ENCODE data around the gene LDLRAD4.

The LDLRAD4 gene

GRCh38 chr18:13187498-13187897 is 31.1 kb upstream of the LDLRAD4 start:
- DNase-seq (ENCODE audit: low spot score in 2 of 2) (no peak), ATAC-seq (no peak)
- Mint-ChIP-seq H3K4me3 (no peak overlapping the region), H3K4me1 (no peaks in the 10 kb centered on the region), H3K36me3 (no peaks in the 10 kb centered on the region), H3K9me3 (no peaks in the 10 kb centered on the region), H3K27ac (no peak overlapping the region)

GRCh38 chr18:13191031-13191430 is 27.5 kb upstream of the LDLRAD4 start:
- no peaks in the 10 kb centered on the region for H3K4me1 Mint-ChIP-seq

GRCh38 chr18:13191779-13192178 is 26.8 kb upstream of the LDLRAD4 start:
- no peaks in the 10 kb centered on the region for H3K4me1 Mint-ChIP-seq
- no peaks in the 10 kb centered on the region for H3K36me3 Mint-ChIP-seq
- DNase-seq (ENCODE audit: low spot score in 2 of 2) (no peak), ATAC-seq (no peak)
- H3K9me3 Mint-ChIP-seq = no peaks in the 10 kb centered on the region
- no peak overlapping the region for H3K27ac Mint-ChIP-seq
- no peak overlapping the region for H3K4me3 Mint-ChIP-seq

More at GRCh38 chr18:13191031-13191430, 27.5 kb upstream of the LDLRAD4 start:
- no peak for DNase-seq (ENCODE audit: low spot score in 2 of 2)
- no peak overlapping the region for H3K4me3 Mint-ChIP-seq
- no peak overlapping the region for H3K27ac Mint-ChIP-seq
- no peak for ATAC-seq
- H3K9me3 Mint-ChIP-seq = no peaks in the 10 kb centered on the region
- H3K36me3 Mint-ChIP-seq = no peaks in the 10 kb centered on the region

GRCh38 chr18:13192970-13193369 is 25.6 kb upstream of the LDLRAD4 start:
- no peaks in the 10 kb centered on the region for H3K9me3 Mint-ChIP-seq
- ATAC-seq = no peak

GRCh38 chr18:13194239-13194638 is 24.3 kb upstream of the LDLRAD4 start:
- ATAC-seq = no peak
- Mint-ChIP-seq H3K36me3 (no peaks in the 10 kb centered on the region), H3K9me3 (peaks cover 4% of the 10 kb centered on the region), H3K4me3 (no peak overlapping the region), H3K4me1 (no peaks in the 10 kb centered on the region), H3K27ac (no peak overlapping the region)
- no peak for DNase-seq (ENCODE audit: low spot score in 2 of 2)

More at GRCh38 chr18:13192970-13193369, 25.6 kb upstream of the LDLRAD4 start:
- H3K27ac Mint-ChIP-seq = no peak overlapping the region
- H3K4me1 Mint-ChIP-seq = no peaks in the 10 kb centered on the region
- no peaks in the 10 kb centered on the region for H3K36me3 Mint-ChIP-seq
- DNase-seq (ENCODE audit: low spot score in 2 of 2) = no peak
- no peak overlapping the region for H3K4me3 Mint-ChIP-seq

- no peaks in the 10 kb centered on the region for H3K36me3 Mint-ChIP-seq
- H3K9me3 Mint-ChIP-seq = peaks cover 15% of the 10 kb centered on the region
- H3K4me1 Mint-ChIP-seq = no peaks in the 10 kb centered on the region
- ATAC-seq = no peak
- no peak overlapping the region for H3K27ac Mint-ChIP-seq
- no peak for DNase-seq (ENCODE audit: low spot score in 2 of 2)
- H3K4me3 Mint-ChIP-seq = no peak overlapping the region
These were observed 19.9 kb upstream of the LDLRAD4 start for GRCh38 chr18:13198701-13199100.

GRCh38 chr18:13199169-13199568 is 19.4 kb upstream of the LDLRAD4 start:
- no peak overlapping the region for H3K4me3 Mint-ChIP-seq
- no peaks in the 10 kb centered on the region for H3K36me3 Mint-ChIP-seq

GRCh38 chr18:13201292-13201691 is 17.3 kb upstream of the LDLRAD4 start:
- no peak for DNase-seq (ENCODE audit: low spot score in 2 of 2)
- H3K4me3 Mint-ChIP-seq = no peak overlapping the region
- no peaks in the 10 kb centered on the region for H3K4me1 Mint-ChIP-seq
- peaks cover 15% of the 10 kb centered on the region for H3K9me3 Mint-ChIP-seq
- no peak overlapping the region for H3K27ac Mint-ChIP-seq
- no peak for ATAC-seq
- H3K36me3 Mint-ChIP-seq = no peaks in the 10 kb centered on the region

More at GRCh38 chr18:13199169-13199568, 19.4 kb upstream of the LDLRAD4 start:
- Mint-ChIP-seq H3K9me3 (peaks cover 15% of the 10 kb centered on the region), H3K4me1 (no peaks in the 10 kb centered on the region), H3K27ac (no peak overlapping the region)
- DNase-seq (ENCODE audit: low spot score in 2 of 2) (no peak), ATAC-seq (no peak)

GRCh38 chr18:13202571-13202970 is 16.0 kb upstream of the LDLRAD4 start:
- DNase-seq (ENCODE audit: low spot score in 2 of 2) = no peak
- no peaks in the 10 kb centered on the region for H3K4me1 Mint-ChIP-seq

GRCh38 chr18:13206301-13206700 is 12.3 kb upstream of the LDLRAD4 start:
- Mint-ChIP-seq H3K9me3 (no peaks in the 10 kb centered on the region), H3K36me3 (no peaks in the 10 kb centered on the region), H3K4me3 (no peak overlapping the region), H3K4me1 (no peaks in the 10 kb centered on the region), H3K27ac (no peak overlapping the region)
- ATAC-seq (no peak), DNase-seq (ENCODE audit: low spot score in 2 of 2) (no peak)

More at GRCh38 chr18:13202571-13202970, 16.0 kb upstream of the LDLRAD4 start:
- H3K9me3 Mint-ChIP-seq = peaks cover 15% of the 10 kb centered on the region
- H3K4me3 Mint-ChIP-seq = no peak overlapping the region
- no peak for ATAC-seq
- no peak overlapping the region for H3K27ac Mint-ChIP-seq
- H3K36me3 Mint-ChIP-seq = no peaks in the 10 kb centered on the region

- no peak for DNase-seq (ENCODE audit: low spot score in 2 of 2)
- H3K36me3 Mint-ChIP-seq = no peaks in the 10 kb centered on the region
- H3K4me1 Mint-ChIP-seq = no peaks in the 10 kb centered on the region
- no peak overlapping the region for H3K27ac Mint-ChIP-seq
- H3K9me3 Mint-ChIP-seq = no peaks in the 10 kb centered on the region
- H3K4me3 Mint-ChIP-seq = no peak overlapping the region
- ATAC-seq = no peak
These were observed 11.3 kb upstream of the LDLRAD4 start for GRCh38 chr18:13207294-13207693.

GRCh38 chr18:13211534-13211933 is 7.0 kb upstream of the LDLRAD4 start:
- DNase-seq (ENCODE audit: low spot score in 2 of 2) (no peak), ATAC-seq (no peak)
- Mint-ChIP-seq H3K4me3 (no peak overlapping the region), H3K9me3 (no peaks in the 10 kb centered on the region), H3K27ac (no peak overlapping the region), H3K36me3 (no peaks in the 10 kb centered on the region), H3K4me1 (no peaks in the 10 kb centered on the region)

- no peak overlapping the region for H3K4me3 Mint-ChIP-seq
- H3K27ac Mint-ChIP-seq = no peak overlapping the region
- DNase-seq (ENCODE audit: low spot score in 2 of 2) (peak in 1 of 2 donors; percentile 41), ATAC-seq (no peak)
- H3K4me1 Mint-ChIP-seq = no peaks in the 10 kb centered on the region
- H3K9me3 Mint-ChIP-seq = no peaks in the 10 kb centered on the region
- H3K36me3 Mint-ChIP-seq = no peaks in the 10 kb centered on the region
These were observed 5.3 kb upstream of the LDLRAD4 start for GRCh38 chr18:13213036-13213795.

GRCh38 chr18:13214609-13215008 is 4.0 kb upstream of the LDLRAD4 start:
- DNase-seq (ENCODE audit: low spot score in 2 of 2) (no peak), ATAC-seq (no peak)
- Mint-ChIP-seq H3K9me3 (no peaks in the 10 kb centered on the region), H3K36me3 (no peaks in the 10 kb centered on the region), H3K4me1 (peaks cover 5% of the 10 kb centered on the region), H3K4me3 (no peak overlapping the region), H3K27ac (no peak overlapping the region)

- H3K36me3 Mint-ChIP-seq = no peaks in the 10 kb centered on the region
- H3K9me3 Mint-ChIP-seq = no peaks in the 10 kb centered on the region
- DNase-seq (ENCODE audit: low spot score in 2 of 2) (peak in 1 of 2 donors; percentile 65), ATAC-seq (peak; percentile 72)
- H3K4me3 Mint-ChIP-seq = peak overlapping the region; percentile 64
- peaks cover 5% of the 10 kb centered on the region for H3K4me1 Mint-ChIP-seq
- no peak overlapping the region for H3K27ac Mint-ChIP-seq
These were observed 2.4 kb upstream of the LDLRAD4 start for GRCh38 chr18:13216092-13216582.

GRCh38 chr18:13216711-13217465 is 1.7 kb upstream of the LDLRAD4 start:
- no peak overlapping the region for H3K27ac Mint-ChIP-seq
- DNase-seq (ENCODE audit: low spot score in 2 of 2) = peak; percentile 11 to 64
- no peaks in the 10 kb centered on the region for H3K36me3 Mint-ChIP-seq

More at GRCh38 chr18:13216711-13217465, 1.7 kb upstream of the LDLRAD4 start:
- peak; percentile 68 for ATAC-seq
- peak overlapping the region; percentile 64 for H3K4me3 Mint-ChIP-seq
- H3K9me3 Mint-ChIP-seq = no peaks in the 10 kb centered on the region
- H3K4me1 Mint-ChIP-seq = peaks cover 5% of the 10 kb centered on the region
